Stimulated activated CD4-positive, alpha-beta T cell treated with anti-CD3 and anti-CD28 coated beads, Interleukin-12 subunit alpha, Interleukin-12 subunit beta, amount 100 ng/mL, for 4 hours (primary cell): ENCODE results near the gene SHISA7.
"Not testable (repeated sequence)": the region's sequence is repeated elsewhere in the genome, so short reads cannot be mapped to it uniquely, and the experiment has no call there.

ENCODE experiments used
- DNase-seq: peaks from one replicate; pipeline ENCODE4 v3.0.0-alpha.2; 2020

The SHISA7 gene

DNA sequence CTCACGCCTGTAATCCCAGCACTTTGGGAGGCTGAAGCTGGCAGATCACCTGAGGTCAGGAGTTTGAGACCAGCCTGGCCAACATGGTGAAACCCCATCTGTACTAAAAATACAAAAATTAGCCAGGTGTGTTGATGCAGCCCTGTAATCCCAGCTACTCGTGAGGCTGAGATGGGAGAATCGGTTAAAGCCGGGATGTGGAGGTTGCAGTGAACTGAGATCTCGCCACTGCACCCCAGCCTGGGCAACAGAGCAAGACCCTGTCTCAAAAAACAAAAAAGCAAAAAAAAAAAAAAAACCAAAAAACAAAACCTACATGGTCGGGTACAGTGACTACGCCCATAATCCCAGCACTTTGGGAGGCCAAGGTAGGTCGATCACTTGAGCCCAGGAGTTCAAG, 33.9 kb downstream of the SHISA7 start:
- DNase-seq: not testable (repeated sequence)

DNA sequence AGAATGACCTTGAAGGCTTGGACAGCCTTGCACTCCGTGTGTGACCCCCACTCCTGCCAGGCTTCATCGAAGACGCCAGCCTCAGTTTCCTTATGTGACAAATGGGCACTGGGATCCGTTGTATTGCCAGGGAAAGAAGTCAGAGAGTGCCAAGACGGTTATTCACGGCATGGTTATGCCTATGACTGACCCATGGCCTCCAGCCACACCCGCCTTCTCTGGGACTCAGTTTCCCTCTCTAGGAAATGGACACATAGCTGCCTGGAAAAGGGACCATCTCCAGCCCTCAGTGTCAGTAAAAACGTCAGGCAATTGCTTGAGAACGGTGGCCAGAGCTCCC, 34.6 kb downstream of the SHISA7 start:
- DNase-seq: no peak

DNA sequence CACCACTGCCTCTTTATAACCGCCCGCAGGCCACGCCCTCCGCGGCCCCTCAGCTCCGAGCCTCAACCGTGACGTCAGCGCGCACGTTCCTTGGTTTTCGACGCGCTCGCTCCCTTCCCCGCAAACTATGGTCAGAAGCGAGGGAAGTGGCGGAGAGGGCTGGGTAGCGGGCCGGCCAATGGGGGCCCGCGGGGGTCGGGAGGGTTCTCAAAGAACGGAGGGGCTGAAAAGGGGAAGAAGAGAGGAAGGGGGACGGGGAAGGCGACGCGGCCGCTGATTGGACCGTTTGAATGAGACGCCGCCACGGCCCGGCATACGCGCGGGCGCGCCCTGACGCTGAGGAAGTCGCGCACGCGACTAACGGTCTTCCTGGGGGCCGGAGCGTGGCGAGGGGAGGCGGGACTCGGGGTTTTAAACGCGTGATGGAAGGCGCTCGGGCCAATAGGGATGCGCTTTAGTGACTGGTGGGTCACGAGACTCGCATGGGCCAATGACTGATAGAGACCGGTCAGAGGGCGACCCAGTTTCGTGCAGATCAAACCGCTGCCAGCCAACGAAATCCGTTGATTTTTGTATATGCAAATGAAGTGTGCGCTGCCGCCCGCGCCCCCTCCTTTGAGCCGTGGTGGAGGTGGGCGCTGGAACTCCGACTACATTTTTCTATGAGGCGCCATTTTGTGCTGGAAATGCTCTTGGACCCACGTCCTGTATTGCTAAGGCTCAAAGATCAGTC, 35.1 kb downstream of the SHISA7 start:
- DNase-seq: peak; percentile 96

DNA sequence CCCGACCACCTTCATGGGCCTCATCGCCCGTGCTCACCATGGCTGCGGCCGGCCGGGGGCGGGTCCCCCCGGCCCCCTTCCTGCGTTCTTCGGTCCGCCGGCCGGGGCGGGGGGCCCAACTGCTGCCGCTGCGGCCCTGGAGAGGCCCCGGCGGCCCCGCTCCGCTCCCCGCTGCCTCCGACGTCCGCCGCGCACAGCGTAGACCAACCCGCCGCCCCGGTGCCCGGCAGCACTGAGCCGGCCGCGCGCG, 35.6 kb downstream of the SHISA7 start, which contains the start of gene UBE2S:
Gene UBE2S, minus strand, starts transcription at position 239 of the 250 bp plus-strand sequence. Its CDS starts 199 bp downstream, at position 40.
- not testable (repeated sequence) for DNase-seq

DNA sequence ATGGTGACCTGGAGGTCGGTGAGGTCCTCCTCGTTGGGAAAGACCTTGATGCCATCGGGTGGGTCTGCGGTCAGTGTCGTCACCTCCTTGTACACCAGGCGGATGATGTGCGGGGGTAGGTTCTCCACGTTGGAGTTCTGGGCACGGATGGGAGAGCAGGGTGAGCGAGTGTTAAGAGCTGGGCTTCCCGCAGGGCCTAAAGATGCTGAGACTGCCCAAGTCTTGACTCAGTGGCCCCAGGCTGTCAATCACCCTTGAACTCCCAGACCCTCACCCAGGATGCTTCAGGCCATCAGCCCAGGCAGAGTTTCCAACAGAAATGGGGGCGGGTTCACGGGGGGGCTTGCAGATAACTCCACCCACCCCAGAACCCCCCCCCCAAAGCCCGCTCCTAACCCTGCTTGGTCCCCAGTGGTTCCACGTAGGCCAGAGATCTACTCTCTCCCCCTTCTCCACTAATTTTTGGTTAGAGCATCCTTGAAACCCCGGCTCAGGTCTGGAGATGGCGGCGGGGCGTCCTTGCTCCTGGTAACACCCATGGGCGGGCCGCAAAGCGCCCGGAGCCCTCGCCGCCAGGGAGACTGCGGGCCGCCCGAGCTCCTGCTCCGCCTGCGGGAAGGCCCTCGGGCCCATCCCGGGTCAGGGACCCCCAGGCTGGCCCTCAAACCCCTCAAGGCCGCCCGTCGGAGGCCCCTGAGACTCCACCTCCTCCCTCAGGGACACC, 36.1 kb downstream of the SHISA7 start:
- peak; percentile 38 for DNase-seq

DNA sequence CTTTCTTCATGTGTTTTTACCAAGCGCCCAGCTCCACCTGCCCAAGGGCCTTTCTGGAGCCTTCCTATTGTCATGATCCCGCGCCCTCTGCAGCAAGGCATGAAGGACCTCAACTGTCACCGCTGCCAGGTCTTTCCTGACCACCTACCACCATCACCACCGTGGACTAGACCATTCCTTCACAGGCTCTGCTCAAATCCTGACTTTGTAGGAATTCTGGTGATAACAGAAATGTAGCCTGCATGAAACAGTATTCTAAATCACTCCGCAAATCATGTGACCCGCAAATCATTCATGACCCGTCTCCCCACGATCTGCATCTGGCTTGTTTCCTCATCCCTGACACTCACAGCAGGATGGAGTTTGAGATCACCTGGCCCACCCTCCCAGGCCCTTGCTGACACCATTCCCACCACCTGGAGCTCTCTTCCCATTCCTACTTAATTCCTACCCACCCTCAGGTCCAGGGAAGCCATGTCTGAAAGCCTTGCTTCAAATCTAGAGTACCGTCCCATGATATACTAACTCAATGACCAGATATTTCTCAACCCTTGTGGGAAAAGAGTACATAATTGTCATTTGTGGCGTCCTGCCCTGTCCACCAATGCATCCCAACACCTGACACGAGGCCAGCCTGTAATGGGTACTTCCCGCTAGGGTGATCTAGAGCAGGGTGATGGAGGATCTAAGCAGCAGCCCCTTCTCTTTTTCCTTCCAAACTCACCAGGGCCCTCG, 36.8 kb downstream of the SHISA7 start:
- no peak for DNase-seq

DNA sequence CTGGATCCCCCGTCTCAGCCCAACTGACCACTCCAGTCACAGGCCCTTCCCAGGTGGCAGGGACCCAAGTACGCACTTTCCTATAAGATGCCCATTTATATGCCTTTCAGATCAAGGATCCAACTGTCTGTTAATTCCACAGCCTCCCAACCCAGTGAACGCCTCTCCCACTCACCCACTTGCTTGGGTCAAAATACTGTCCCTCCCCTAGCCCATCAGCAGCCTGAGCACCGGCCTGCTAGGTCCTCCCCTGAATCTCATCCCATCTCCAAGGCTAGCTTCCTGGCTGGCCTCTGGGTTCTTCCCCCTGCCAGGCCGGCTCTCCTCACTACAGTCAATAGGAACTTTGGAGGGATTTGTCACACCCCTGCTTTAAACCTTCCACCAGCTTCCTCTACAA, 37.5 kb downstream of the SHISA7 start:
- DNase-seq: no peak

DNA sequence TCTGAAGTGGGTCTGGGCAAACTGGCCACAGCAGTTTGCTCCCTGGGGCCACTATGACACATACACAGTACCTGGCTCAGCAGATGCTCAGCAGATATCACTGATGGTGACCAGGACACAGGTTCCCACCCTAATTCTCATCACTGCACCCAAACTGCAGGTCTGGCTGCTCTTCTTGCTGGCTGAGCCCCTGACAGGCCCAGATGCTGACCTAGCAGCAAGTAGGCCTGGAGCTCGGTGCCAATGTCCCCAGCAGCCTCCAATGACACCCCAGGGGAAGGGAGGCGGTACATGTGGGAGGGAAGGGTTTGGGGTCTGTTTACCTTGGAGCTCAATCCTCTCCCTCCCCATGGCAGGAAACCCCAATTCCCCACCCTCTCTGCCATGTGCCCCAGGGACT, 40.6 kb downstream of the SHISA7 start:
- DNase-seq: no peak

DNA sequence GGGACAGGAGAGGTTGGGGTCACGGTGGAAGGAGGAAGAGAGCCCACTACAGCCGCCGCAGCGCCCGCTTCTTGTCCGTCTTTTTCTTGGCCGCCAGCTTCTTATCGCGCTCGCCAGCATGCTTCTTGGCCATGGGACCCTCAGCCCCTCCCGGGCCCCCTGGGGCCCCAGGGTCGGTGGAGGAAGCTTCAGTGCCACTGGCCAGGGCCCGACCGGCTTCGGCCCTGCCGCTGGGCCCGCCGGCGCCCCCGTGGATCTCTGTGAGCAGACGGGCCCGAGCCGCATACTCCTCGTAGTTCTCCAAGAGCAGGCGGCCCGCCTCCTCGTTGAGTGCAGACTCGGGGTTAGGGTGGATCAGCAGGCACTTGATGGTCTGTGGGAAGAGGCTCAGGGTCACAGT, 41.7 kb downstream of the SHISA7 start:
- not testable (repeated sequence) for DNase-seq

DNA sequence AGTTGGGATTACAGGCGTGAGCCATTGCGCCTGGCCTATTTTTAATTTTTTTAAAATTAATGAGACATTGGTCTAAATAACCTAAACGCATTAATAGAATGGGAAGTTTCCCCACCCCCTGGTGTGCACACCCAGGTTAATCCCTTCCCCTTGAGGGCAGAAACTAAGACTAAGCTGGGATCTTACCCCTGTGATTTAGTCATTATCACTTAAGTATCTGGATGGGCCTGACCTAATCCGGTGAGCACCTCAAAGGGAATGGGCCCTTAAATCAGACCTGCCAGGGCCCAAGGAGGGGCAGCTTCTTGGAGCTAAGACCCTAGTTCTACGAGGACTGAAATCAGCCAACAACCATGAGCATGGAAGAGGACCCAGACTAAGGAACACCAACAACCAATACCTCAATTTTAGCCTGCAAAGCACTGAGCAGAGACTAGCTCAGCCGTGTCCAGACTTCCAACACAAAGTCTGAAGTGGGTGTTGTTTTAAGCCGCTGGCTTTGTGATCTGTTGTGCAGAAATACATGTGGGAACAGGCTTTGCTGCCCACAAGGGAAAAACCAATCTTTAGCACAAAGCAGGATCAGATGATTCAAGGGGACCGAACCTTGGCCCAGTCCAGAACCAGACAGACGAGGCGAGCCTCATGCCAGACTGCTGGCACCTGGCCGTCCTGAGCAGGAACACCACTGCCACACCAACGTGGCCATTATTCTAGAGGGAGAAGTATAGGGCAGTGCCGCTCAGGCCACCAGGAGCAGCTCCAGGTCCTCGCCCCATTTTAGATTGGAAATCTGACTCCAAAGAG, 42.6 kb downstream of the SHISA7 start:
- no peak for DNase-seq

DNA sequence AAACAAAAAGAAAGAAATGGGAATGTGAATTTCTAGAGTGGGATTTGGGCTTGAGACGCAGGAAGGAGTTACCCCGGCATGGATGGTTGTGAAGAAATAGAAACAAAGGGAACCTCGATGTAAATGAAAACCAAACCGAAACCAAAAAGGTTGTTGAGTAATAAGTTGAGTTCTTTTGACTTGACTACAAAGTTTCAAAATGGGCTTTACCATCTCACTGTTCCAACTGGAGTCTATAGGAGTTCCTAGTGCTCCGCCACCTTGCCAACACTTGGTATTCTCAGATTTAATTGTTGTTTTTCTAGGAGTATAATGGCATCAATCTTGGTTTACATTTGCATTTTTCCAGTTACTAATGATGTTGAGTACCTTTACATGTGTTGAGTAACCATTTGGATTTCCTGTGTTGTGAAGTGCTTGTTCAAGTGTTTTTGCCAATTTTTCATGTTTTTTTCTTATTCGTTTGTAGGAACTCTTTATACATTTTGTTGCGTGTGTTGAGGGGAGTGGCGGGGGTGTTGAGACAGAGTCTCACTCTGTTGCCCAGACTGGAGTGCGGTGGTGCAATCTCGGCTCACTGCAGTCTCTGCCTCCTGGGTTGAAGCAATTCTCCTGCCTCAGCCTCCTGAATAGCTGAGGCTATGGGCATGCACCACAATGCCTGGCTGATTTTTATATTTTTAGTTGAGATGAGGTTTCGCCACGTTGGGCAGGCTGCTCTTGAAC, 44.7 kb downstream of the SHISA7 start:
- no peak for DNase-seq

DNA sequence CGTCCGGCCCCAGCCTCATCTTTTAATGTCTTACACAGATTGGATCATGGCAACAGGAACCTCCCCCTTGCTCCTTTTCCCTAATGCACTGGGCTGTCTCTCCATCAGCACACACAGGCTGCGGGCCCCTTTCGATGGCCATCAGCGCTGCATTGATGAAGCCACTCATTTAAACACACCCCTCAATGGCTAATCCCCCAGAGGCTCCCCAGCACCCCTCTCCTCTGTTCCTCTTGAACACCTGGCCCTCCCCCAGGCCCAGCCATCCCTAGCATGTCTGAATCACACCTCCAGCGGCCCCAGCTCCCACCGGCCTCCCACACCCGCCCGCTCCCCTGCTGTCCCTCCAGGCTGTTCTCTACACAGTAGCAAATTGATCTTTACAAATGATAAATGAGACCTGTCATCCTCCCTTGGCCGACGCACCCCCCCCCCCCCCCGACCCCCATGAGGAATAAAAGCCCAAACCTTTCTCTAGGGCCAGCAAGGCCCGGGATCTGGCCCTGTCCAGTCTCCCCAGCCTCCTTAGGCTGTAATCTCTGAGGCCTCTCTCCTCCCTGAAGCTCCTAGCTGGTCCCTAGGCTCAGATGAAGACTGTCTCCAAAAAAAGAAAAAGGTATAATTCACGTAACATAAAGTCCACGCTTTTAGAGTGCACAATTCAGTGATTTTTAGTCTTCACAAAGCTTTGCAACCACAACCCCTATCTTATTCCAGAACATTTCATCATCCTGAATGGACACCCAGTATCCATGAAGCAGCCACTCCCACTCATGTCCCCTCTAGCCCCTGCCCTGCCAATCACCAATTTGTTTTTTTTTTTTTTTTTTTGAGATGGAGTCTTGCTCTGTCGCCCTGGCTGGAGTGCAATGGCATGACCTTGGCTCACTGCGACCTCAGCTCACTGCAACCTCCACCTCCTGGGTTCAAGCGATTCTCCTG, 50.0 kb downstream of the SHISA7 start:
- no peak for DNase-seq

DNA sequence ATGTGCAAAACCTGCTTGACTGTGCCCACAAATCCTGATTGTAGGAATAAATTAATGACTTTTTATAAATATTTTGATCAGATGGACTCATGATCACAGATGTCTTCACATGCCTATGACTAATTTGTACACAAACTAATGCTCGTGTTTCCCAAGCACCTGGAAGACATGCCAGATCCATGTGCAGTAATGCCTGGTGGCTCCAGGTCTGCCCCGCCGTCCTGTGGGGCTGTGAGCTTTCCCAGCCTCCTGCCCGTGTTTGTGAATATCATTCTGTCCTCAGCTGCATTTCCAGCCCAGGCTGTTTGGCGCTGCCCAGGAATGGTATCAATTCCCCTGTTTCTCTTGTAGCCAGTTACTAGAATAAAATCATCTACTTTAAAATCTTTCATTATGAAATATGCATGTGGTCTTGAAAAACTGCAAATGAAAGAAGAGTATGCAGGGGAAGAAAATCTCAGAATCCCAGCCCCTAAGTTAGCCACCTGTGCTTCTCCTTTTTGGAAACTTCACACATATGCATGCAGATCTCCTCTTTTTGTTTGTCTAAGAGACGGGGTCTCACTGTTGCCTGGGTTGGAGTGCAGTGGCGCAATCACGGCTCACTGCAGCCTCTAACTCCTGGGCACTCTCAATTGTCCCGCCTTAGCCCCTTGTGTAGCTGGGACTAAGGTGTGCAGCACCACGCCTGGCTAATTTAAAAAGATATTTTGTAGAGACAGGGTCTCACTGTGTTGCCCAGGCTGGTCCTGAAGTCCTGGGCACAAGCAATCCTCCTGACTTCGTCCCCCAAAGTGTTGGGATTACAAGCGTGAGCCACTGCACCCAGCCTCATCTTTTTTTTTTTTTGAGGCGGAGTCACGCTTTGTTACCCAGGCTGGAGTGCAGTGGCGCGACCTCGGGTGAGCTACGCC, 51.1 kb downstream of the SHISA7 start:
- no peak for DNase-seq

DNA sequence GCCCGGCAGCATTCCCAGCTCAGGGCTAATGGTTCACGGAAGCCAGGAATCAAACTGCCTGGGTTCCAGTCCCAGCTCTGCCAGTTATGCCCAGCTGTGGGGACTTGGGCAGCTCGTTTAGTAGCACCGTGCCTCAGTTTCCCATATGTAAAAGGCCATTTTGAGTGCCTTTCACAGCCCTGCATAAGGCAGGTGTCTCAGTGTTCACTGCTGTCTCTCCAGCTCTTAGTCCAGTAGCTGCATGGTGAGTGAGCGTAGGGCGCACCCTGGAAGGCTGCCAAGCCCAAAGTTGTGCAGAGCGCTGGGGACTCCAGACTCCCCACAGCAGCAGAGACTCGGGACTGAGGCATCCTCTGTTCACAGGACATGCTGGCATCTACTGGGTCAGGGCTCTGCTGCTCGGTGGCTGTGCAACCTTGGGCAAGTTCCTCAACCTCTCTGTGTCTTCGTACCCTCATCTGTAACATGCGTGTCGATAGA, 51.9 kb downstream of the SHISA7 start:
- no peak for DNase-seq

DNA sequence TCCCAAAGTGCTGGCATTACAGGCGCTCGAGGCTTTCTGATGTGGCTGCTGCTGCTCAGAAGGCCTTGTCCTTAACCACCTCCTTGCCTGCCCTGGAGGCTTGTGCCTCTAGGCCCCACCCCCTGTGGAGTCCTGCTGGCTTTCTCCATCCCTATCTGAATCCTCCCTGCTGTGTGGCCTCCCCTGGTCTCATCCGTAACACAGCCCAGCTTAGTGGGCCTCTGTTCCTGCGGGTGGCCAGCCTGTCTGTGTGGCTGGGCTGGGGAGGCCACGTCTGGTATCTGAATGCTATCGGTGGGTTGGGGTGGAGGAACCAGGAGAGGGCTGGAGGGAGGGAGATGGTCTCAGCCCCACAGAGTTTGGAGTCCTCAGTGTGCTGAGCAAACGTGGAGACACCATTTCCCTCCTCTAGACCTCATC, 52.6 kb downstream of the SHISA7 start:
- no peak for DNase-seq

DNA sequence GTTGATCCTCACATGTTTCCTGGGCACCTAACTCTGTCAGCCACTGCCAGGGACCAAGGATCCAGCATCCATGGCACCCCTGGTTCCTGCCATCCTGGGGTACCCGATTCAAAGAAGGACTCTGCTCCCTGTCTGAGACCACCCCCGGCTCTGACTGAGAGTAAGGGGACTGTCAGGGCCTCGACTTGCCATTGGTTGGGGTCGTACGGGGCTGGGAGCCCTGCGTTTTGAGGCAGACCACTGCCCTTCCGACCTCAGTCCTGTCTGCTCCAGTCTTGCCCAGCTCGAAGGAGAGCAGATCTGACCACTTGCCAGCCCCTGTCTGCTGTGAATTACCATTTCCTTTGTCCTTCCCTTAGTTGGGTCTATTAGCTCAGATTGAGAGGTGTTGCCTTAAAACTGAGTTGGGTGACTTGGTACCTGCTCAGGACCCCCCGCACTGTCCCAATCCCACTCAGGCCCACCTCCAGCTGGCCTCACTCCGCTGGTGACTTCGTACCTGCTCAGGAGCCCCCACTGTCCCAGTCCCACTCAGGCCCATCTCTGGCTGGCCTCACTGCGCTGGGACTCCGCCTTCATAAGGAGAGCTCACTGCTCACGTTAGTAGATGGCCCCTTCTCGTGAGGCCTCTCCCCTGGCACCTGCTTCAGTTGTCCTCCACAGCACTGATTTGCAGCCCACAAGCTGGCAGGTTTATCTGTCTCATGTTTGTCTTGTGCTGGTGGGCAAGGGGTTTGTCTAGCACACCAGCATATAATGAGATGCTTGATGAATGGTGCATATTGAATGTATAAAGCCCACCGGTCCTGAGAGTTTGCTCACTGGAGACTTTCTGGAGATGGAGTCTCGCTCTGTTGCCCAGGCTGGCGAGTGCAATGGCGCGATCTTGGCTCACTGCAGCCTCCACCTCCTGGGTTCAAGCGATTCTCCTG, 53.4 kb downstream of the SHISA7 start:
- DNase-seq: no peak

DNA sequence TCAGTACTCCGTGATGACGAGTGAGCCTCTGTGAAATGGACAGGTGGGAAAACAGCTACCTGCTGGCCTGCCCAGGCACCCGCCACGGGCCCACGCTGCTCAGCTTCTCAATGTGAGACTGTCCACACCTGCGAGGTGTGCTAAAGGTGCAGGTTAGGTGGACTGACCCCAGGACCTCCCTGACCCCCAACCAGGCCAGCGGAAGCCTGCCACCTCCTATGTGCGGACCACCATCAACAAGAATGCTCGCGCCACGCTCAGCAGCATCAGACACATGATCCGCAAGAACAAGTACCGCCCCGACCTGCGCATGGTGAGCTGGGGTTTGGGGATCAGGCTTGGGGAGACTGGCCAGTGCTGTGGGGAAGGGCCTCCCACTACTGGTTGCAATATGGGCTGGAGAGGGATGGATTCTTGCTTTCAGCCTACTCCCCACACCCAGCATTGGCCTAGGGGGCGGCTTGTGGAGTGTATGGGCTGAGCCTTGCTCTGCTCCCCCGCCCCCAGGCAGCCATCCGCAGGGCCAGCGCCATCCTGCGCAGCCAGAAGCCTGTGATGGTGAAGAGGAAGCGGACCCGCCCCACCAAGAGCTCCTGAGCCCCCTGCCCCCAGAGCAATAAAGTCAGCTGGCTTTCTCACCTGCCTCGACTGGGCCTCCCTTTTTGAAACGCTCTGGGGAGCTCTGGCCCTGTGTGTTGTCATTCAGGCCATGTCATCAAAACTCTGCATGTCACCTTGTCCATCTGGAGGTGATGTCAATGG, 55.2 kb downstream of the SHISA7 start:
- DNase-seq: no peak

DNA sequence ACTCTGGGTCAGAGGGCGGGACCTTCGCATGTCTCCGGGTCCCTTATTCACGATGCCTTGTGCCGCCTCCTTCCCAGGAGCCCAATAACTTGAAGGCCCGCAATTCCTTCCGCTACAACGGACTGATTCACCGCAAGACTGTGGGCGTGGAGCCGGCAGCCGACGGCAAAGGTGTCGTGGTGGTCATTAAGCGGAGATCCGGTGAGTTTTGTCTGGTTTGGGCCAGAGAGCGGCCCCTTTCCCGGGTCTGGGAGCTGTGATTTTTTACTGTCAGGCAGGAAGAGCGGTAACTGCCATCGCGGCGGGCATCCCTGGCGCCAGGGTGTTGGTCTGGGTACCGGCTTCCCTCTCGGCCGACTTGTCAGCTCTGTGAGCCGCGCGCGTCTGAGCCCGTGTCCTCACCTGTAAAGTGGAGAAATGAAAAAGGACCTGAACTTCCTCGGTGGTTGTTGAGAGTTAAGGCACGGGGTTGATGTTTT, 56.6 kb downstream of the SHISA7 start:
- no peak for DNase-seq
